ENCODE results near the gene POLR1E. TPM values are rescaled to one million over a fixed set of nuclear protein-coding genes. Genes with fewer than 3 reads are reported as not detected.

The POLR1E gene
- total and polyA plus RNA-seq, 2 of the 8 experiments (the other 6 are each of a cell fraction or from before 2014, with no cell fraction given) = 16.0 to 40.0 TPM

DNA sequence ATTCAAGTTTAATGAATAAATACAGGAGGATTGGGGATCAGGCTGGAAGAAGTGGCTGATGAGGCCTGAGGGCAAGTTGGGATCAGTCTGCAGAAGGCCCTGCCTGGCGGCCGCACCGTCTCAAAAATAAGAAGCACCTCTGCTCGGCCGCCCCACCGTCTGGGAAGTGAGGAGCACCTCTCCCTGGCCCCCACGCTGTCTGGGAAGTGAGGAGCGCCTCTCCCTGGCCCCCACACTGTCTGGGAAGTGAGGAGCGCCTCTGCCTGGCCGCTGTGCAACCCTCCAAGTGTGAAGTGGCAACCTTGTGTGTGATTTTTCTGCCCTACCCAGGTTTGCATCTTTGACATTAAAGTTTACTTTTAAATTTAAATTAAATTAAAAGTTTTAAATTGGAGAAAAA, 35.4 kb downstream of the POLR1E start:
- no peak overlapping the region for H2BK120ac ChIP-seq (replicated peaks; ENCODE audit: low read depth, low read length)
- no peak overlapping the region for H3K56ac ChIP-seq (replicated peaks; ENCODE audit: insufficient read length, low read depth, low read length)
- H4K5ac ChIP-seq (ENCODE audit: insufficient read length, low read depth, low read length) = no peak overlapping the region
- WGBS, 2 experiments (ENCODE audit: extremely low coverage in 1 of 2, insufficient coverage in 1 of 2, insufficient read length in 1 of 2, insufficient replicate concordance in 2 of 2, low coverage in 1 of 2, low lambda C conversion rate in 2 of 2, missing lambda C conversion rate in 1 of 2) = 94% methylated on average over 10 of the region's 10 CpGs; no CpG with 5 or more reads in 1 of the 2 experiments
- peaks cover 0 to 2% of the 10 kb centered on the region in 2 experiments for H4K20me1 ChIP-seq (replicated peaks in 1 of 2; ENCODE audit: control insufficient read depth in 1 of 2, insufficient read depth in 2 of 2, low read length in 2 of 2)
- H3K27ac ChIP-seq (ENCODE audit: low read depth, low read length) = no peak overlapping the region
- no peak overlapping the region for H3K14ac ChIP-seq (ENCODE audit: insufficient read length)
- H2BK15ac ChIP-seq (ENCODE audit: low read length) = no peak overlapping the region
- no peaks in the 10 kb centered on the region for H3K9me3 ChIP-seq (ENCODE audit: insufficient read depth in 2 of 2, low read depth in 1 of 2, low read length in 1 of 2)
- H4K91ac ChIP-seq (replicated peaks; ENCODE audit: insufficient read length, low read length) = no peak overlapping the region
- no peak overlapping the region for H2AFZ ChIP-seq (ENCODE audit: low read length)
- no peaks in the 10 kb centered on the region for H3K23me2 ChIP-seq (ENCODE audit: low read depth, low read length)
- H3K23ac ChIP-seq (ENCODE audit: insufficient read length) = no peak overlapping the region
- H3K4me3 ChIP-seq (ENCODE audit: extremely low read depth in 1 of 4, insufficient read depth in 2 of 4, low read depth in 3 of 4, low read length in 4 of 4) = no peak overlapping the region
- H2BK12ac ChIP-seq (ENCODE audit: low read depth, low read length) = no peak overlapping the region
- ChIA-PET POLR2A (ENCODE audit: partially characterized antibody) (no interaction called here), CTCF (ENCODE audit: partially characterized antibody) (interaction anchor here (1.0 to 1.5 kb wide), 3 partner anchors 26 to 39 kb away, joined by 3 read pairs; partner anchors contain the start of gene POLR1E)
- no peak overlapping the region for H2AK5ac ChIP-seq (ENCODE audit: low read depth, low read length)
- H4K8ac ChIP-seq (ENCODE audit: extremely low read depth, insufficient read depth, low read length) = no peak overlapping the region
- H3K4me2 ChIP-seq (ENCODE audit: insufficient read depth in 1 of 2, low read depth in 2 of 2, low read length in 2 of 2) = no peak overlapping the region
- H3K27me3 ChIP-seq (replicated peaks in 1 of 4; ENCODE audit: control insufficient read depth in 3 of 4, extremely low read depth in 1 of 4, insufficient read depth in 3 of 4, low read length in 3 of 4) = no peaks in the 10 kb centered on the region
- DNase-seq (ENCODE audit: low read depth in 1 of 2, low spot score in 2 of 2) (no peak), FAIRE-seq (no peak)
- no peaks in the 10 kb centered on the region for H3K79me2 ChIP-seq (ENCODE audit: control insufficient read depth in 1 of 2, insufficient read depth in 2 of 2, low read length in 2 of 2)
- no peak overlapping the region for H3K4ac ChIP-seq (replicated peaks; ENCODE audit: insufficient read length, low read depth, low read length)
- H2BK5ac ChIP-seq (ENCODE audit: low read depth, low read length) = no peak overlapping the region
- no peak overlapping the region for H2BK20ac ChIP-seq (ENCODE audit: low read length)
- peaks cover 9 to 26% (median 12%) of the 10 kb centered on the region in 4 experiments; a peak in 7 of 8 replicates for H3K36me3 ChIP-seq (ENCODE audit: control insufficient read depth in 2 of 4, insufficient read depth in 4 of 4, low read length in 3 of 4)
- H3K79me1 ChIP-seq (ENCODE audit: low read depth, low read length) = no peaks in the 10 kb centered on the region
- no peak overlapping the region for H3K9ac ChIP-seq (replicated peaks in 1 of 4; ENCODE audit: extremely low read depth in 1 of 4, low read depth in 3 of 4, low read length in 3 of 4)
- TF ChIP-seq CEBPB (IDR thresholded peaks at IDR 0.05; ENCODE audit: low read depth, low read length) (no peak), SP1 (IDR thresholded peaks at IDR 0.05; ENCODE audit: low read depth, low read length) (no peak), EZH2 (IDR thresholded peaks at IDR 0.05; ENCODE audit: low read depth, low read length, severe bottlenecking) (no peak), FOSL1 (IDR thresholded peaks at IDR 0.05; ENCODE audit: insufficient read depth, low read depth, low read length) (no peak), CBX5 (IDR thresholded peaks at IDR 0.05; ENCODE audit: low read depth, low read length) (no peak), JUND (IDR thresholded peaks at IDR 0.05; ENCODE audit: low read length) (no peak), SIX5 (IDR thresholded peaks at IDR 0.05; ENCODE audit: low read depth, low read length) (no peak), GABPA (IDR thresholded peaks at IDR 0.05; ENCODE audit: borderline replicate concordance, insufficient read depth, low read length) (no peak), YY1 (IDR thresholded peaks at IDR 0.05; ENCODE audit: low read depth, low read length) (no peak), TAF7 (optimal IDR thresholded peaks at IDR 0.05; ENCODE audit: borderline replicate concordance, low read depth, low read length) (no peak)
- TF ChIP-seq, protein P1, sequence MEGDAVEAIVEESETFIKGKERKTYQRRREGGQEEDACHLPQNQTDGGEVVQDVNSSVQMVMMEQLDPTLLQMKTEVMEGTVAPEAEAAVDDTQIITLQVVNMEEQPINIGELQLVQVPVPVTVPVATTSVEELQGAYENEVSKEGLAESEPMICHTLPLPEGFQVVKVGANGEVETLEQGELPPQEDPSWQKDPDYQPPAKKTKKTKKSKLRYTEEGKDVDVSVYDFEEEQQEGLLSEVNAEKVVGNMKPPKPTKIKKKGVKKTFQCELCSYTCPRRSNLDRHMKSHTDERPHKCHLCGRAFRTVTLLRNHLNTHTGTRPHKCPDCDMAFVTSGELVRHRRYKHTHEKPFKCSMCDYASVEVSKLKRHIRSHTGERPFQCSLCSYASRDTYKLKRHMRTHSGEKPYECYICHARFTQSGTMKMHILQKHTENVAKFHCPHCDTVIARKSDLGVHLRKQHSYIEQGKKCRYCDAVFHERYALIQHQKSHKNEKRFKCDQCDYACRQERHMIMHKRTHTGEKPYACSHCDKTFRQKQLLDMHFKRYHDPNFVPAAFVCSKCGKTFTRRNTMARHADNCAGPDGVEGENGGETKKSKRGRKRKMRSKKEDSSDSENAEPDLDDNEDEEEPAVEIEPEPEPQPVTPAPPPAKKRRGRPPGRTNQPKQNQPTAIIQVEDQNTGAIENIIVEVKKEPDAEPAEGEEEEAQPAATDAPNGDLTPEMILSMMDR (IDR thresholded peaks at IDR 0.05; ENCODE audit: control extremely low read depth in 1 of 3, insufficient read depth in 1 of 3, low read depth in 1 of 3, low read length in 3 of 3) = no peak
- H3K4me1 ChIP-seq (replicated peaks in 1 of 4; ENCODE audit: control insufficient read depth in 3 of 4, insufficient read depth in 4 of 4, low read length in 3 of 4) = no peaks in the 10 kb centered on the region
- H3K18ac ChIP-seq (ENCODE audit: extremely low read depth, low read length) = no peak overlapping the region

All from H1 (cell line).